Measurements from ENCODE around the gene EIF5. TPM values are rescaled to one million over a fixed set of nuclear protein-coding genes. Genes with fewer than 3 reads are reported as not detected.

The EIF5 gene
- total RNA-seq, 2 donors from 2014 or later = 85.6 to 234 TPM

DNA sequence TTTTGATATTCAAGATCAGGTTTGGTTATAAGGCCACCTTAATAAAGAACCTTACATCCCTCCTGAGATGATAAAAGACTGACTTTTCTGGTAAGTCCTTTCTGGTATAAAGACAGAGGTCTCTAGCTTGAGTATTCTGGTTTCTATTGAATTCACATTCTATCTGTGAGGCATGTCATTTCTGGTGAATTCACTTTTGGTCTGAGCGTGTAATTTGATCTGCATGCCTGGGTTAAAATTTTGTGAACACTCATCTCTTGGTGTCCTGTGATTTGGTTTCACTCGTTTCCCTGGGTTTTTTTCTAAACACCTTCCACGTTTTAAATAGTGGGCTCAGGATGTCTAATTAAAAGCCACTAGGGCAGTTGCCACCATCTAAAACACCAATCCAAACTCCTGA, 12.2 kb downstream of the EIF5 start:
- no peaks in the 10 kb centered on the region for H3K27me3 ChIP-seq
- no peaks in the 10 kb centered on the region for H3K9me3 ChIP-seq
- no peak overlapping the region for H3K4me3 ChIP-seq
- WGBS, 2 donors = 37 to 65% methylated on average over 3 of the region's 3 CpGs
- peaks cover 15% of the 10 kb centered on the region for H3K4me1 ChIP-seq
- H3K36me3 ChIP-seq (replicated peaks in 1 of 2; ENCODE audit: insufficient read depth in 1 of 2, low read depth in 2 of 2) = peaks cover 9 to 19% of the 10 kb centered on the region in 2 donors
- peak overlapping the region in 1 of 4 donors; percentile 44 for H3K27ac ChIP-seq
- DNase-seq (no peak), ATAC-seq (no peak)
- TF ChIP-seq POLR2A (IDR thresholded peaks at IDR 0.05) = no peak
- TF ChIP-seq, protein P1, sequence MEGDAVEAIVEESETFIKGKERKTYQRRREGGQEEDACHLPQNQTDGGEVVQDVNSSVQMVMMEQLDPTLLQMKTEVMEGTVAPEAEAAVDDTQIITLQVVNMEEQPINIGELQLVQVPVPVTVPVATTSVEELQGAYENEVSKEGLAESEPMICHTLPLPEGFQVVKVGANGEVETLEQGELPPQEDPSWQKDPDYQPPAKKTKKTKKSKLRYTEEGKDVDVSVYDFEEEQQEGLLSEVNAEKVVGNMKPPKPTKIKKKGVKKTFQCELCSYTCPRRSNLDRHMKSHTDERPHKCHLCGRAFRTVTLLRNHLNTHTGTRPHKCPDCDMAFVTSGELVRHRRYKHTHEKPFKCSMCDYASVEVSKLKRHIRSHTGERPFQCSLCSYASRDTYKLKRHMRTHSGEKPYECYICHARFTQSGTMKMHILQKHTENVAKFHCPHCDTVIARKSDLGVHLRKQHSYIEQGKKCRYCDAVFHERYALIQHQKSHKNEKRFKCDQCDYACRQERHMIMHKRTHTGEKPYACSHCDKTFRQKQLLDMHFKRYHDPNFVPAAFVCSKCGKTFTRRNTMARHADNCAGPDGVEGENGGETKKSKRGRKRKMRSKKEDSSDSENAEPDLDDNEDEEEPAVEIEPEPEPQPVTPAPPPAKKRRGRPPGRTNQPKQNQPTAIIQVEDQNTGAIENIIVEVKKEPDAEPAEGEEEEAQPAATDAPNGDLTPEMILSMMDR (IDR thresholded peaks at IDR 0.05) = no peak
- intact Hi-C loops (cut with DNase I) = no loop called here

DNA sequence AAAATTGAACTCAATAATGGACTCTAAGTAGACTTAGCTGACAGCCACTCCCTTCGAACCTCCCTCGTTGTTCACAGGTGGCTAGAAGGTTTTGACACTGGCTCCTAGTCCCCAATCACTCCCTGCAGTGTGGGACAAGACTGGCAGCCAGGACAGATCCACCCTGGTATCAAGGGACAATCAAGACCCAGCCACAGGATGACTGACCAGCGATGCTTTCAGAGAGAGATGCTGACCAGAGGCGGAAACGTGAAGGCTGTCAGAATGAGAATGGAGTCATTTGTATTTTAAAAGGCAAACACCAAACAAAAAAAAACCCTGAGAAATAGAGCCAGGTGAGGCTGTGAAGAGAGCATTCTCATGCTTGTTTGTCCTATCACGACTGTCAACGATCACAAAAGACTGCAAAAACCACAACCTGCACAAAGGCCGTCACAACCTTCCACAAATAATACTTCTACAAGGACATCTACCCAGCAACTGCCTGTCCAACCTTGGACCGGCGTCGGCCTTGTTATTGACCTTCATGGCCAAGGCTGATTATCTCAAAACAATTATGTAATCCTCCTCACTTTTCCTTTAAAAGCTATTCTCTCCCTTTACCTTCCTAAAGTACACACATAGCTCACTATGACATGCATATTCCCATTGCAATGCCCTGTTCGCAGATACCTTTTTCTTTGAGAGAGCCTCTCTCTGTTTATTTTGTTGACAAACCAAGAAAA, 13.2 kb downstream of the EIF5 start:
- Histone ChIP-seq H3K27me3 (no peaks in the 10 kb centered on the region), H3K4me3 (no peak overlapping the region), H3K9me3 (no peaks in the 10 kb centered on the region), H3K4me1 (peaks cover 12% of the 10 kb centered on the region), H3K27ac (peak overlapping the region in 2 of 4 donors; percentile 44 to 54), H3K36me3 (replicated peaks in 1 of 2; ENCODE audit: insufficient read depth in 1 of 2, low read depth in 2 of 2) (peaks cover 9 to 12% of the 10 kb centered on the region in 2 donors)
- ATAC-seq (peak; percentile 68), DNase-seq (peak; percentile 21 to 50 (median 41))
- intact Hi-C loops (cut with DNase I) = no loop called here
- no peak for TF ChIP-seq POLR2A (IDR thresholded peaks at IDR 0.05)
- TF ChIP-seq, protein P1 (IDR thresholded peaks at IDR 0.05) = no peak
- WGBS, 2 donors = 19 to 26% methylated on average over 12 of the region's 12 CpGs

DNA sequence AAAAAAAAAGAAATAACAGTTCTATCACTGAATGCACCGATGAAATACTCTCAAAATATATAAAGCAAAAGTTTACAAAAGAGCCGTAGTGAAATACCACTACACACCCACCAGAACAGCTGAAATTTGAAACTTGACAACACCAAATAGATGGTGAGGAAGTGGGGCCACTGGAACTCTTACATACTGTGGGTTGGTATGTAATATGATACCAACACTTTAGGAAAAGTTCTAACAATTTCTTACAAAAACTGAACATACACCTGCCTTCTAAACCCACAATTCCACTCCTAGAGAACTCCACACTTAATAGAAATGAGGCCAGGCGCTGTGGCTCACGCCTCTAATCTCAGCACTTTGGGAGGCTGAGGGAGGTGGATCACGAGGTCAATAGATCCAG, 14.1 kb downstream of the EIF5 start:
- WGBS, 2 donors = 84 to 88% methylated on average over 5 of the region's 5 CpGs
- peaks cover 11% of the 10 kb centered on the region for H3K4me1 ChIP-seq
- no peak overlapping the region for H3K27ac ChIP-seq
- TF ChIP-seq POLR2A (IDR thresholded peaks at IDR 0.05) = no peak
- TF ChIP-seq, protein P1 (IDR thresholded peaks at IDR 0.05) = no peak
- no peaks in the 10 kb centered on the region for H3K27me3 ChIP-seq
- intact Hi-C loops (cut with DNase I) = no loop called here
- DNase-seq = no peak
- peaks cover 6 to 9% of the 10 kb centered on the region in 2 donors for H3K36me3 ChIP-seq (replicated peaks in 1 of 2; ENCODE audit: insufficient read depth in 1 of 2, low read depth in 2 of 2)
- no peak overlapping the region for H3K4me3 ChIP-seq
- H3K9me3 ChIP-seq = no peaks in the 10 kb centered on the region
- no peak for ATAC-seq

DNA sequence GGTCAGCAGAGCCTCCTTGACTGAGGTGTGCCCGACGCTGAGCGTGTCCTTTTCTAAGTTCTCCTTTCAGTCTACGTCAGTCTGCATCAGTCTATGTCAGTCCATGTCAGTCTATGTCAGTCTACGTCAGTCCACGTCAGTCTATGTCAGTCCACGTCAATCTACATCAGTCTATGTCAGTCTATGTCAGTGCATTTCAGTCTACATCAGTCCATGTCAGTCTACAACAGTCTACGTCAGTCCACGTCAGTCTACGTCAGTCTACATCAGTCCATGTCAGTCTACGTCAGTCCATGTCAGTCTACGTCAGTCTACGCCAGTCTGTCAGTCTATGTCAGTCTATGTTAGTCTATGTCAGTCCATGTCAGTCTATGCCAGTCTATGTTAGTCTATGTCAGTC, 15.9 kb downstream of the EIF5 start:
- Histone ChIP-seq H3K4me3 (no peak overlapping the region), H3K4me1 (peaks cover 11% of the 10 kb centered on the region), H3K27ac (no peak overlapping the region), H3K36me3 (replicated peaks in 1 of 2; ENCODE audit: insufficient read depth in 1 of 2, low read depth in 2 of 2) (no peaks in the 10 kb centered on the region), H3K27me3 (no peaks in the 10 kb centered on the region), H3K9me3 (no peaks in the 10 kb centered on the region)
- TF ChIP-seq POLR2A (IDR thresholded peaks at IDR 0.05) = no peak
- TF ChIP-seq, protein P1 (IDR thresholded peaks at IDR 0.05) = no peak
- intact Hi-C loops (cut with DNase I) = no loop called here
- ATAC-seq (no peak), DNase-seq (no peak)
- 85 to 87% methylated on average over 13 of the region's 13 CpGs for WGBS, 2 donors

- WGBS, 2 donors = 73 to 89% methylated on average over 7 of the region's 7 CpGs
- H3K9me3 ChIP-seq = no peaks in the 10 kb centered on the region
- DNase-seq = no peak
- ATAC-seq = no peak
- H3K36me3 ChIP-seq (replicated peaks in 1 of 2; ENCODE audit: insufficient read depth in 1 of 2, low read depth in 2 of 2) = no peaks in the 10 kb centered on the region
- TF ChIP-seq POLR2A (IDR thresholded peaks at IDR 0.05) = no peak
- TF ChIP-seq, protein P1 (IDR thresholded peaks at IDR 0.05) = no peak
- H3K27ac ChIP-seq = no peak overlapping the region
- no peaks in the 10 kb centered on the region for H3K27me3 ChIP-seq
- H3K4me1 ChIP-seq = no peaks in the 10 kb centered on the region
- intact Hi-C loops (cut with DNase I) = no loop called here
- H3K4me3 ChIP-seq = no peak overlapping the region
Observed at GRCh38 chr14:103353362-103353761, 19.3 kb downstream of the EIF5 start.

Measured in body of pancreas (tissue), 4 donors.